HEK293T (cell line): ENCODE measurements around the gene NRG3.

Experiments
- ARNT ChIP-seq: fragments of 450-650 bp; IDR thresholded peaks from 2 replicates; pipeline ENCODE4 v1.6.1; 2017; ENCODE audit warnings: mild to moderate bottlenecking
- BHLHE40 ChIP-seq: fragments of 450-650 bp; IDR thresholded peaks from 2 replicates; pipeline ENCODE4 v1.6.1; 2016; ENCODE audit warnings: mild to moderate bottlenecking, moderate library complexity, borderline replicate concordance
- FOXA1 ChIP-seq: fragments of 450-650 bp; IDR thresholded peaks from 2 replicates; pipeline ENCODE4 v1.6.1; 2016; ENCODE audit warnings: mild to moderate bottlenecking
- FOXK2 ChIP-seq: fragments of 450-650 bp; IDR thresholded peaks from 2 replicates; pipeline ENCODE4 v1.6.1; 2016; ENCODE audit warnings: mild to moderate bottlenecking
- FOXM1 ChIP-seq: fragments of 450-650 bp; IDR thresholded peaks from 2 replicates; pipeline ENCODE4 v1.6.1; 2017; ENCODE audit warnings: mild to moderate bottlenecking, borderline replicate concordance
- HDGF ChIP-seq: fragments of 450-650 bp; IDR thresholded peaks from 2 replicates; pipeline ENCODE4 v1.6.1; 2017; ENCODE audit warnings: antibody characterized with exemption, borderline replicate concordance
- LEF1 ChIP-seq: fragments of 450-650 bp; IDR thresholded peaks from 2 replicates; pipeline ENCODE4 v1.6.1; 2017; ENCODE audit warnings: mild to moderate bottlenecking, borderline replicate concordance
- NFRKB ChIP-seq: fragments of 450-650 bp; IDR thresholded peaks from 2 replicates; pipeline ENCODE4 v1.6.1; 2016; ENCODE audit warnings: mild to moderate bottlenecking, moderate library complexity
- SP1 ChIP-seq: fragments of 450-650 bp; IDR thresholded peaks from 2 replicates; pipeline ENCODE4 v1.6.1; 2017
- SUZ12 ChIP-seq: fragments of 450-650 bp; IDR thresholded peaks from 2 replicates; pipeline ENCODE4 v1.6.1; 2016; ENCODE audit warnings: mild to moderate bottlenecking
- TARDBP ChIP-seq: fragments of 450-650 bp; IDR thresholded peaks from 2 replicates; pipeline ENCODE4 v1.6.1; 2016
- ZNF384 ChIP-seq: fragments of 450-650 bp; IDR thresholded peaks from 2 replicates; pipeline ENCODE4 v1.6.1; 2016

DNA sequence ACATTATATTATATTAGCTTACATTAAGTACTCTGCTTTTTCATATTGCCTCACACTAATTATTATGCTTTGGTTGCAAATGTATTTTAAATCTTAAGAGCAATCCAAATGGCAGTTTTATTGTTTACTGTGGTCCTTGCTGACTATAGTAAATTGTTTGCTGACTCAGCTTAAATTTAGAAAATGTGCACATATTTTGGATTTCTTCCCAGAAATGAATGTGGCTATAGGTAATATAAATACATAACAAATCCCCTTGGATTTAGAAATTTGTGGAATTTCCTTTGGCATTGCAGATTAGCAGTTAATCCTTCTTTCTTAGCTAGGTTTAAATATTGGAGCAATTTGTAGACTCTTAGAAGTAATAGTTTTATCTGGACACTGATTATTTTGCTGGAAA is 565.8 kb downstream of the NRG3 start:
- TF ChIP-seq NFRKB, result no peak
- no peak for TF ChIP-seq SUZ12
- TF ChIP-seq BHLHE40, result no peak
- TF ChIP-seq TARDBP, result no peak
- TF ChIP-seq SP1, result no peak
- no peak for TF ChIP-seq HDGF
- TF ChIP-seq FOXM1, result no peak
- no peak for TF ChIP-seq FOXK2
- TF ChIP-seq ZNF384, result no peak
- TF ChIP-seq FOXA1, result no peak
- TF ChIP-seq LEF1, result no peak
- no peak for TF ChIP-seq ARNT
